Liver (tissue), 2 donors: ENCODE measurements around the gene STK17B.

ENCODE experiments used
- CTCF ChIP-seq: fragments of 150-350 bp; IDR thresholded peaks from 2 replicates; pipeline ENCODE4 v1.5.1; 2017; ENCODE audit warnings: improper control_type of control experiment, low read depth, low read length; ENCODE audit not compliant: missing input control
- FOXA2 ChIP-seq: IDR thresholded peaks from 2 replicates; pipeline ENCODE4 v1.6.1; 2016; ENCODE audit warnings: antibody characterized with exemption
- MAX ChIP-seq: IDR thresholded peaks from 2 replicates; pipeline ENCODE4 v1.6.1; 2016; ENCODE audit warnings: antibody characterized with exemption
- REST ChIP-seq: IDR thresholded peaks from 2 replicates; pipeline ENCODE4 v1.6.1; 2016; ENCODE audit warnings: antibody characterized with exemption, mild to moderate bottlenecking
- donor health status: healthy.

GRCh38 chr2:196103626-196104025, 67.8 kb downstream of the STK17B start:
- TF ChIP-seq MAX: no peak
- TF ChIP-seq FOXA2: no peak
- TF ChIP-seq CTCF: no peak
- TF ChIP-seq REST: no peak
